Measurements from ENCODE around the gene RECK.
"Not testable (repeated sequence)": the region's sequence is repeated elsewhere in the genome, so short reads cannot be mapped to it uniquely, and the experiment has no call there.

DNA sequence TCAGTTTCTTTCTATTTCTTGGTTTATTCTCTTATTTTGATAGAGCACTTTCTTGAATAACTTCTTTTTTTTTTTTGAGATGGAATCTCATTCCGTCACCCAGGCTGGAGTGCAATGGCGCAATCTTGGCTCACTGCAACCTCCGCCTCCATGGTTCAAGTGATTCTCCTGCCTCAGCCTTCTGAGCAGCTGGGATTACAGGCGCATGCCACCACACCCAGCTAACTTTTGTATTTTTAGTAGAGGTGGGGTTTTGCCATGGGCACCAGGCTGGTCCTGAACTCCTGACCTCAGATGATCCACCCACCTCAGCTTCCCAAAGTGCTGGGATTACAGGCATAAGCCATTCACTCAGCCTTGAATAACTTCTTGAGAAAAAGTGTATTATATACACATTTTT lies 39.7 kb upstream of the RECK start:
- not testable (repeated sequence) for TF ChIP-seq POLR2A, CTCF (IDR thresholded peaks at IDR 0.05)

Measured in breast epithelium (tissue), 3 donors.